ENCODE measurements around the gene FOS.

The FOS gene

DNA sequence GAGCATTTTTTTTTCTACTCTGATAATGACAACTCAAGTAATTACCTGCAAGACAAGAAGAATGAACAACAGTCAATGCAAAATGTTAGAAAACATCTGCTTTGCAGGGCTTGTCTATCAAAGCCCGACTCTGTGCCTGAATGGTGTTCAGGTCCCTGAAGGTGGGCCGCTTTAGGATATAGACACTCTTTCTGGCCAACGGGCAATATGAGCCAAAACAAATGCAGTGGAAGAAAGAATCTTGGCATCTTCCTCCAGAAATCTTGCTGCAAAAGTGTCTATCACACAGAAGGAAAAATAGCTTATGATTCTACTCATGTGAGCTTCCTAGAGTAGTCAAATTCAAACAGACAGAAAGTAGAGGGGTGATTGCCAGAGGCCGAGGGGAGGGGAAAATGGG is 32.7 kb downstream of the FOS start:
- no peak for TF ChIP-seq TAF1 (IDR thresholded peaks at IDR 0.05; ENCODE audit: borderline replicate concordance, low read depth, low read length)
- no peak for TF ChIP-seq POLR2AphosphoS5 (IDR thresholded peaks at IDR 0.05; ENCODE audit: low read depth, low read length)
- no peak for TF ChIP-seq POLR2A (IDR thresholded peaks at IDR 0.05; ENCODE audit: low read depth, low read length)
- FAIRE-seq (no peak), DNase-seq (ENCODE audit: insufficient read length) (no peak)

DNA sequence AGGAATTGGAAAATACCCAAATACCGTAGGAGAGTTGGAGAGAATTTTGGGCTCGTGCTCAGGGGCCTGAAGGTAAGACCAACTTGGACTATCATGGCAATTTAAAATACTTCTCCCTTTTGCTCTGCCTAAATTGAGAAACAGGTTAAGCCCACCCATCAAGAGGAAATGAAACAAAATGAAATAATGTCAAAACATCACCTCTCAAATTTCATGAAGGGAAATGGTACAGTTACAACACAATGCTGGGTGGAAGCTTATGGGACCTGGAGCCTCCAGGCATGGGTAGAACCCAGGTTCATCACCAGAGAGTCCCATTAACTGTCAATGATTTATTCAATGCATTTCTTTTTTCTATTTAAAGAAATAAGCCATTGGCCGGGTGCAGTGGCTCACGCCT is 33.7 kb downstream of the FOS start:
- FAIRE-seq (no peak), DNase-seq (ENCODE audit: insufficient read length) (no peak)
- TF ChIP-seq POLR2AphosphoS5 (IDR thresholded peaks at IDR 0.05; ENCODE audit: low read depth, low read length) = no peak

DNA sequence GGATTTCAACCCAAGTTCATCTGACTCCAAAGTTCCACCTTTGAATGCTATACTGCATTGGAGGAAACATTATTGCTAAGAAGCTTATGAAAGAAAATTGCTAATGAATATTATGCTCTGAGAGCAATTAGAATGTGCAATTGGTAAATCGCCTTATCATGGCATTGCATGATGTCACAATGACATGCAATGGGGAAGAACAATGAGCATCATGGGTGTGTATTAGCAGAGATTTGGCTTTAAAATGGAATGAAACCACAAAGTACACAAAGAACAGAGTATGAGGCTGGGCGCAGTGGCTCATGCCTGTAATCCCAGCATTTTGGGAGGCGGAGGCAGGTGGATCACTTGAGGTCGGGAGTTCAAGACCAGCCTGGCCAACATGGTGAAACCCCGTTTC is 34.7 kb downstream of the FOS start:
- no peak for FAIRE-seq
- no peak for DNase-seq (ENCODE audit: insufficient read length)
- TF ChIP-seq POLR2A (IDR thresholded peaks at IDR 0.05; ENCODE audit: low read depth, low read length) (no peak), POLR2AphosphoS5 (IDR thresholded peaks at IDR 0.05; ENCODE audit: low read depth, low read length) (no peak), TAF1 (IDR thresholded peaks at IDR 0.05; ENCODE audit: borderline replicate concordance, low read depth, low read length) (no peak)

DNA sequence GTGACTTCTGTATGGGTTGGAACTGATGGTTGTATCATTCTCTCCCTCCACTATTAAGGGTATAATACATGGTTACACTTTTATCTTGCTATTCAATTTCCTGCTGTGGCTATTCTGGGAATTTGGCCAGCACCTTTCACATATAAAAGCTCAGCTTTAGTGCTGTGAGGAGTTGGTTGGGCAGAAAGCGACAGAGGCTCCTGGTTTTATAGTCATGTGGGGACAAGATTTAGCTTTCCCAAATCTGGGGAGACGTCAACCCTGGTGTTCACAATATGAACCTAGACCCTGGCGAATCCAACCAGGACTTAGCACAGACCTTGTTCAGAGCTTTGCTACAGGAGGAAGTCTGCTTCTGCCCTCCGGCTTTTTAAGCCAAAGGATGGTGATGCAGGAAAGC is 36.5 kb downstream of the FOS start:
- TF ChIP-seq POLR2A (IDR thresholded peaks at IDR 0.05; ENCODE audit: low read depth, low read length) (no peak), POLR2AphosphoS5 (IDR thresholded peaks at IDR 0.05; ENCODE audit: low read depth, low read length) (no peak), TAF1 (IDR thresholded peaks at IDR 0.05; ENCODE audit: borderline replicate concordance, low read depth, low read length) (no peak)
- FAIRE-seq = no peak
- no peak for DNase-seq (ENCODE audit: insufficient read length)

DNA sequence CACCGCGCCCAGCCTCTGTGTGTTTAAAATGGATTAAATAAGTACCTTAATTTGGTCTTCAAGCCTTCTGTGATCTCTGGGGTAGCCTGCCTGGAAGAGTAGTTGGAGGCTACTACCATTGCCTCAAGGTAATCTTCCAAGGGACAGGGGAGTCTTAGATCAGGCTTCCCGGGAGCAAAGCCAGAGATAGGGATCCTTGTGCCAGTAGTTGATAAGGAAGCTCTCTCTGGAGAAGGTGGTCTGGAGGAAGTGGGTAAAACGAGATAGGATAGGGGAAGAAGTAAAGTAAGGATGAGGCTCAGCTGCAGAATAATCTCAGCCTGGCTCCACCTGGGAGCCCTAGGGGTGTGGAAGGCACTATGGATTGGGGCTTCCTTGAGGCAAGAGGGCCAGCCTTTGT is 38.5 kb downstream of the FOS start:
- no peak for FAIRE-seq
- TF ChIP-seq TAF1 (IDR thresholded peaks at IDR 0.05; ENCODE audit: borderline replicate concordance, low read depth, low read length) = no peak
- DNase-seq (ENCODE audit: insufficient read length) = no peak

DNA sequence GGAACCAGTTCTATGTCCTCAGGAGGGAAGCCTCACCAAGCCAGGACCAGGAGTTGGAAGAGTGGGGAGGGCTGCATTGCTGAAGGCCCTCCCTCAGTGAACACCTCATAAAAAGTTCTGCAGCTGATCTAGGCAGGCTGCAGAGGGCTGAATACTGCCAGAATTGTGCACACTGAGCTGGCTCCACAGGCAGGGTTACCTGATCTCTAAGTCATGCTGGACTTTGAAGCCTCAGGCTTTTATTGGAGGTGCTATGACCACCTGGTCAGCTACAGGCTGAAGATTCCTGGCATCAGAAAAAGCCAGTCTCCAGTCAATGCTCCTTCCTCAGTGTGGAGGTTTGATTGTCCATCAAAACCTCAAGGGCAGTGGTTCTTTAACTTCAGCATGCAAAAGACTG is 39.7 kb downstream of the FOS start:
- DNase-seq (ENCODE audit: insufficient read length) (no peak), FAIRE-seq (no peak)
- no peak for TF ChIP-seq POLR2AphosphoS5 (IDR thresholded peaks at IDR 0.05; ENCODE audit: low read depth, low read length)
- TF ChIP-seq TAF1 (IDR thresholded peaks at IDR 0.05; ENCODE audit: borderline replicate concordance, low read depth, low read length) = no peak

DNA sequence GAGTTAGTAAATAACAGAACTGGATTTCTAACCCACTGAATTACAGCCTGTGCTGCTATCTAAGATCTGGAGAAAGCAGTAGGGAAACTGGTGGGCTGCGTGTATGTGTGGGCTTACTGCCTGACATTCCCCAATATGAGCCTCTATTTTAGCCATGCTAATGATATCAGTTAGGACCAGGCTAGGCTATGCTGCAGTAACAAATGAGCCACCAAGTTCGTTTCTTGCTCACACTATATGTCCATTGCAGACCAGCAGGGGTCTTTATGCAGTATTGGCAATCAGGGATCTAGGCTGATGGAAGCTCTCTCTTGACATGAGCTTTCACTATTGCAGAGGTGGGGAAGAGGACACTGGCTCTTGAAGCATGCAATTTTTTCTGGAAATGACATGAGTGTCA is 40.4 kb downstream of the FOS start:
- no peak for DNase-seq (ENCODE audit: insufficient read length)
- no peak for TF ChIP-seq POLR2AphosphoS5 (IDR thresholded peaks at IDR 0.05; ENCODE audit: low read depth, low read length)
- no peak for TF ChIP-seq POLR2A (IDR thresholded peaks at IDR 0.05; ENCODE audit: low read depth, low read length)
- TF ChIP-seq TAF1 (IDR thresholded peaks at IDR 0.05; ENCODE audit: borderline replicate concordance, low read depth, low read length) = no peak
- no peak for FAIRE-seq

DNA sequence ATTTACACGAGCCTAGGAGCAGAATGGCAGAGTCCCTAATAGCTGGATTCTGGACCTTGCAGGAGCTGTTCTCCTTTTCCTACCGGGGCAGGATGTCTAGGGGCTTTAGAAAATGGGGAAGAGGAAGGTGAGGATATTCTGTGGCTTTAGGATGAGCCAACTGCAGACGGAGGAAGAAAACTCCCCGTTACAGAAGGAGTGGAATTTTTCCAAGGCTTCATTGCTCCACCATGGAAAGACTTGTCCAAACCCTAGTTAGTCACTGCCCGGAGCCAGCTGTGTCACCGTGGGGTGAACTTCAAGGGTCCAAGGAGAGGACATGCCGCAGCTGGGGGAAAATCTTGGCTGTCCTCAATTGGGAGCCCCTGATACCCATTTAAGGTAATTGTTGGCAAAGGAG is 41.6 kb downstream of the FOS start:
- TF ChIP-seq TAF1 (IDR thresholded peaks at IDR 0.05; ENCODE audit: borderline replicate concordance, low read depth, low read length) (no peak), POLR2A (IDR thresholded peaks at IDR 0.05; ENCODE audit: low read depth, low read length) (no peak), POLR2AphosphoS5 (IDR thresholded peaks at IDR 0.05; ENCODE audit: low read depth, low read length) (no peak)
- DNase-seq (ENCODE audit: insufficient read length) (no peak), FAIRE-seq (no peak)

DNA sequence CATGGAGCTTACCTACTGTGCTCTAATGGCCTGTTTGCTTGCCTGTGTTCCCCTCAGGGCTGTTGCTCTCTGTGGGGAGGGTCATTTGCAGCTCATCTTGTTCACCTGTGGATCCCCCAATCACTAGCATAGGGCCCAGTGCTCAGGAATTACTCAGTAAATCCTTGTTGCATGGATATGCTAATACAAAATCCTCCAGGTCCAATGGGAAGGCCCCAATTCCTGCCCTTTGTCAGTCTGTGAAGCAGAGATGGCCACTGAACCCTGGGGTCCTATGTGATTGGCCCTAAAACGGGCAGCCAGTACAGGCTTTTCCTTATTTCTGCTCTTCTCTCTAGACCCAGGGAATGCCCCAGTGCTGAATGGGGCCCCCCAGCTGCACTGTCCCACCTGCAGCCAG is 44.1 kb downstream of the FOS start:
- TF ChIP-seq POLR2A (IDR thresholded peaks at IDR 0.05; ENCODE audit: low read depth, low read length) (no peak), POLR2AphosphoS5 (IDR thresholded peaks at IDR 0.05; ENCODE audit: low read depth, low read length) (no peak), TAF1 (IDR thresholded peaks at IDR 0.05; ENCODE audit: borderline replicate concordance, low read depth, low read length) (no peak)
- FAIRE-seq (no peak), DNase-seq (ENCODE audit: insufficient read length) (no peak)

DNA sequence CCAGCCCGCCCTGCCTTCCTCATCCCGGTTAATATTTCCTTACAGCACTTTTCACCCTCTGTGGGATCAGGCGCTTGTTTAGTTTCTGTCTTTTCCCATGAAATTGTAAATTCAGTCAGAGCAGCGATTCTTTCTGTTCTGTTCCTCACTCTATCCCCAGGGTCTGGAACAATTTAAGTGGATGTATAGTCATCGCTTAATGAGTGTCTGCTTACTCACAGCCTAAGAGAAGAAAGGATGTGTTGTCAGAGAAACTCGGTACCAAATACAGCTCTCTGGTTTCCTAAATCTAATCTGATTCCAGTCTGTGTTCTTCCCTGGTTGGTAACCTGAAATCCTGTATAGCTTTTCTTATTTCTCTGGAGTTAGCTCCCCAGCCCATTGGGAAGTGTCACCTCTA is 44.9 kb downstream of the FOS start:
- no peak for TF ChIP-seq POLR2A (IDR thresholded peaks at IDR 0.05; ENCODE audit: low read depth, low read length)
- TF ChIP-seq POLR2AphosphoS5 (IDR thresholded peaks at IDR 0.05; ENCODE audit: low read depth, low read length) = no peak
- no peak for TF ChIP-seq TAF1 (IDR thresholded peaks at IDR 0.05; ENCODE audit: borderline replicate concordance, low read depth, low read length)
- no peak for FAIRE-seq

DNA sequence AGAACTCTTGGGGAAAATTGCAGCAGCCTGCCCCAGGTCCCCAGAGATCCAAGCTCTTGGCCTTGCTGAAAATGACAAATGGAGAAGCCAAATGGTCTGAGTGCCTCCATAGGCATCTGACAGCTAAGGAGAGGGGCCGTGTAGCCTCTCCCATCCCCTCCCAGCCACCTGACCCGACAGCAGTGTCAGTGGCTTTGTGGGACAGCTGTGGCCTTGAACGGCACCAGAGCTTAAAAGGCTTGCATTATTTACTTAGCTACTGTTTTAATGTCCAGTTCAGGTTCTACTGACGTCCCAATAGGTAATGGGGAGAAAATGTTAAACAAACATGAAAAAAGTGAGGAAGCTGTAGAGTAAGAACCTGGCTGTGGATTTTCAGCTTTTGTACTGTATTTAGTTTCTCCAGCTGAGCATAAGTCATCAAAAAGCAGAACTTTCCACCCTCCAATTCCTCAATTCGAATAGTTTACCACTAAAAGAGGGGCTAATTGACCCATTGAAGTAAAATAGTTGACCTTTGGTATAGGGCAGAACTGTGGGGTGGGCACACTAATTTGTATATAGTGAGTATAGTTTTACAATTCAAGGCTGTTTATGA is 50.0 kb downstream of the FOS start:
- TF ChIP-seq POLR2A (IDR thresholded peaks at IDR 0.05; ENCODE audit: low read depth, low read length) = no peak
- TF ChIP-seq POLR2AphosphoS5 (IDR thresholded peaks at IDR 0.05; ENCODE audit: low read depth, low read length) = no peak
- TF ChIP-seq TAF1 (IDR thresholded peaks at IDR 0.05; ENCODE audit: borderline replicate concordance, low read depth, low read length) = no peak
- no peak for DNase-seq (ENCODE audit: insufficient read length)
- no peak for FAIRE-seq

More for the DNA sequence above, 44.9 kb downstream of the FOS start:
- DNase-seq (ENCODE audit: insufficient read length) = no peak

DNA sequence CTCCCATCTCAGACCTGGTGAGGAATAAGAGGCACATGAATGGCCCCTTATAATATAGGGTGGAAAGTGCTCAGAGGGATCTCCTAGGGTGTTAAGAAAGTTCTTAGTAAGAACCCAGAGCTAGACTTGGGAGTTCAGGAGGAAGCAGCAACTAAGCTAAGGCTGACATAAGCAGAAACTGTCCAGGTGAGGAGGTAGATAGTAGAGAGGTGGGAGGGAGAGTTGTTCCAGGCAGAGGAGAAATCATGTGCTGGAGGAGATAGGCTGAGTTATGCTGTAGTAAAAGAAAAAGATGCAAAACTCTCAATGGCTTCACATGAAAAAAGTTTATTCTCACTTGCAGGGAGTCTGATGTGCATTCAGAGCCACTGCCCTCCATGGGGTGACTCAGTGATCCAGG is 50.7 kb downstream of the FOS start:
- TF ChIP-seq POLR2AphosphoS5 (IDR thresholded peaks at IDR 0.05; ENCODE audit: low read depth, low read length) (no peak), TAF1 (IDR thresholded peaks at IDR 0.05; ENCODE audit: borderline replicate concordance, low read depth, low read length) (no peak), POLR2A (IDR thresholded peaks at IDR 0.05; ENCODE audit: low read depth, low read length) (no peak)
- no peak for DNase-seq (ENCODE audit: insufficient read length)
- FAIRE-seq = peak; percentile 5

DNA sequence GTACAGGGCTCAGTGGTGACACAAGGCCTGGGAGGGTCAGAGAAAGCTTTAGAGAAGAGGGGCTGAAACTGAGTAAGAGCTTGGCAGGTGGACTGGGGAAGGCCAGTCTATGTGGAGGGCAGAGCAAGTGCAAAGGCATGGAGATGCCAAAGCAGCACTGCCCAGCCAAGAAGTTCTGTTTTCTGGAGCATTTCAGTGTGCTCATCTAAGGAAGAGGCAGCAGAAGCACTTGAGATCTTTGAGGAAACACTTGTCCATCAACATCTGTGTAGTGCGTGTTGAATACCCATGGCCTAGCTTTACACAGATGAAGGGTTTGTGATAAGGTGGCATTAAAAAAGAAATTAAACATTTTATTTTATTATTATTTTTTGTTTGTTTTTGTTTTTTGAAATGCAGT is 52.8 kb downstream of the FOS start:
- DNase-seq (ENCODE audit: insufficient read length) (no peak), FAIRE-seq (peak; percentile 14)
- TF ChIP-seq TAF1 (IDR thresholded peaks at IDR 0.05; ENCODE audit: borderline replicate concordance, low read depth, low read length) = no peak
- TF ChIP-seq POLR2AphosphoS5 (IDR thresholded peaks at IDR 0.05; ENCODE audit: low read depth, low read length) = no peak
- no peak for TF ChIP-seq POLR2A (IDR thresholded peaks at IDR 0.05; ENCODE audit: low read depth, low read length)
